Neural progenitor cell (in vitro differentiated cells): Measurements from ENCODE around the gene ERC1.

Source experiments
- CTCF ChIP-seq: fragments of 200-600 bp; sonication (generic); IDR thresholded peaks from 2 replicates; pipeline ENCODE4 v1.5.1; 2017; ENCODE audit warnings: antibody characterized with exemption, mild to moderate bottlenecking
- EZH2 ChIP-seq: fragments of 200-600 bp; sonication (generic); IDR thresholded peaks from 2 replicates; pipeline ENCODE4 v1.6.1; 2017; ENCODE audit warnings: antibody characterized with exemption, mild to moderate bottlenecking, moderate library complexity
- EZH2phosphoT487 ChIP-seq: fragments of 200-600 bp; sonication (generic); IDR thresholded peaks from 2 replicates; pipeline ENCODE4 v1.6.1; 2017; ENCODE audit warnings: antibody characterized with exemption

GRCh38 chr12:1170411-1170810 is 179.4 kb downstream of the ERC1 start:
- TF ChIP-seq CTCF, result no peak
- no peak for TF ChIP-seq EZH2
- no peak for TF ChIP-seq EZH2phosphoT487
